Left hindlimb (tissue), 1 donor: ENCODE data around the gene CACFD1.

Experiments used
- DNase-seq: peaks from one replicate; pipeline ENCODE4 v3.0.0-alpha.2; 2018

The CACFD1 gene

DNA sequence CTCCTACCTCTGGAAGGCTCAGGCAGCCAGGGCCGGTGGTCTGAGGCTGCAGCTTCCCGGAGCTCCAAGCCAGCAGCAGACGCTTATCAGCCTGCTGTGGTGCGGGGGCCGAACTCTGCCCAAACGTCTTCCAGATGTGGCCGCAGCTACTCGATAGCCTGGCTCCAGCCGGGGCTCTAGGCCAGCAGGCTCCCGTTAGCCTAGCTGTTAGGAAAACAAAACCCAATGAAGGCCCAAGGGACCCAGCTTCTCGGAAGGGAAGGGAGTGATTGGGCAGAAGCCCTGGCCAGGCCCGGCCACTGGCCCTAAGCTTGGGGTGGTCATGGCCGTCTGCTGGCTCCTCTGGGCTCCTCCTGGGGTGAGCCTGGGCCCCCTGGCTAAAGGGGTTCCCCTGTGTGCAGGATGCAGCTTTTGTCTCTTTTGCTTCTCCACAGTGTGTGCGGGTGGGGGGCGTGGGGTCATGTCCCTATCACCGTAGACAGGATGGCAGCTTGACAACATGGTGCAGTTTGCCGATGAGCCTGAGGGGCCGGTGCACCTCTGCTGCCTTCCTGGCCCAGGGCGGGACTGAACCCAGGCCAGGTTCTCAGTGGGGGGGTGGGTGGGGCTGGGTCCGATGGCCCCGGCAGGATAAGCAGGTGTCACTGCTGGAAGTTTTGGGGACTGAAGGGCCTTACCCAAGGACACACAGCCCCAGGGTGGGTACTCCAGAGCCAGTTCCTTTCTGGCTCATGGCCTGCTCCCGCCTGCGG, 46.3 kb downstream of the CACFD1 start:
- peak; percentile 79 for DNase-seq

DNA sequence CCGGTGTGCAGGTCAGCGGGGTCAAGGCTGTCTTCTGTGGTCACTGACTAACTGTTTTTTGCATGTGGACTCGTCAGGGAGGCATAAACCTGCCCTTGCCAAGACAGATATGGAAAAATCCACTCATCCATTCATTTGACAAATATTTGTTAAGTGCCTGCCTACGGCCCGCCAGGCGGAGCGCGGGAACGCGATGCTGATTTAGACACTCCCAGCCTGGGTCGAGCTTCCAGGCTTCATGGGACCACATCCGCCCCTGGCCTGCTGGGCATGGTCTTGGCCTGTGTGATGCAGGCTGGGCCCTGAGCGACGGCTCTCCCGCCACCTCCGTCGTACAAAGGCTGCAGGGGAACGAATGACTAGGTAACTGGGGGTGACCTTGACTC, 46.9 kb downstream of the CACFD1 start:
- peak; percentile 71 for DNase-seq

DNA sequence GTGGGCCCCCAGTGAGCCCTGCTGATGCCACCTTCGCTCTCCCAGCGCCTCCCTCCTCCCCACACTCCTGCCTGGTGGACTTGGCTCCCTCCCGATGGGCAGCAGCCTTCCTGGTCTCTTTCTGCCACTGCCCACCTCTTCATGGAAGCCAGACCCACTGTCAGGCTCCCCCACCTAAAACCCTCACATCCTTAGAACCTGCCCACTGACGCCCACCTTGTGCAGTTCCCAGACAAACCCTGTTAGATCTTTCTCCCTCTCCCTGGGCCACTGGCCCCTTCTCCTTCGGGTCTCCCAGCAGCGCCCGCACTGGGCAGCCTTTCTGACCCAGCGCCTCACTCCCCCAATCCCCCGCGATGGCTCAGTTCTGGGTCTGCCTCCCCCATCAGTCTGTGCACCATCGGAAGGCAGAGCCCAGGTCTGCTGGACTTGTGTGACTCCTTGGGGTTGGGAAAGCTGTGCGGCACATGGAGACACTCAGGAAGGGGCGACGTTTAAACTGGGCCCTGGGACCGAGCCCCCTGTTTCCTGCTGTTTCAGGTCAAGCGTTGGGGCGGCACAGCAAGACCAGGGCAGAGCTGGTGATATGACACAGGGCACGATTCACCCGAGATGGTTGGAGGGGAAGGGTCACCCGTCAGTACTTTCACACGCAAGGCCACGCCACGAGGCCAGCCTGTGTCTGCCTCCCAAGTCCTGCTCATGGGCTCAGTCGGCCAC, 47.6 kb downstream of the CACFD1 start:
- DNase-seq = no peak

DNA sequence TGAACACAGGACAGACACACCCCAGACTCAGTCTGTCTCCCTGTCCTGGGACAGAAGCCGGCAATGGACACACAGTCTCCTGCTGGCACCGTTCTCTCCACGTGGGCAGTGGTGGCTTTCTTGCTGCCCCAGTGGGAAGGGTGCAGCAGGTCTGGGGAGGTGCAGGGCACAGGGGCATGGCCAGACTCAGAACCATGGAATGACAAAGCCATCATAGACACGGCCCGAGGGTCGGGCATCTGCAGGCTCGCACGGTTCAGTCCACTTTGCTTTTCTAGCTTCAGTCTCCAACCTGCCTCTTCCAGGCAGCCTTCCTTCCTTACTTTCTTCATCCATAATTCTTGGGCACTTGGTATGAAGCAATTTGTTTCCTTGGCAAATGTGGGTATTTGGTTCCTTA, 48.3 kb downstream of the CACFD1 start:
- no peak for DNase-seq

DNA sequence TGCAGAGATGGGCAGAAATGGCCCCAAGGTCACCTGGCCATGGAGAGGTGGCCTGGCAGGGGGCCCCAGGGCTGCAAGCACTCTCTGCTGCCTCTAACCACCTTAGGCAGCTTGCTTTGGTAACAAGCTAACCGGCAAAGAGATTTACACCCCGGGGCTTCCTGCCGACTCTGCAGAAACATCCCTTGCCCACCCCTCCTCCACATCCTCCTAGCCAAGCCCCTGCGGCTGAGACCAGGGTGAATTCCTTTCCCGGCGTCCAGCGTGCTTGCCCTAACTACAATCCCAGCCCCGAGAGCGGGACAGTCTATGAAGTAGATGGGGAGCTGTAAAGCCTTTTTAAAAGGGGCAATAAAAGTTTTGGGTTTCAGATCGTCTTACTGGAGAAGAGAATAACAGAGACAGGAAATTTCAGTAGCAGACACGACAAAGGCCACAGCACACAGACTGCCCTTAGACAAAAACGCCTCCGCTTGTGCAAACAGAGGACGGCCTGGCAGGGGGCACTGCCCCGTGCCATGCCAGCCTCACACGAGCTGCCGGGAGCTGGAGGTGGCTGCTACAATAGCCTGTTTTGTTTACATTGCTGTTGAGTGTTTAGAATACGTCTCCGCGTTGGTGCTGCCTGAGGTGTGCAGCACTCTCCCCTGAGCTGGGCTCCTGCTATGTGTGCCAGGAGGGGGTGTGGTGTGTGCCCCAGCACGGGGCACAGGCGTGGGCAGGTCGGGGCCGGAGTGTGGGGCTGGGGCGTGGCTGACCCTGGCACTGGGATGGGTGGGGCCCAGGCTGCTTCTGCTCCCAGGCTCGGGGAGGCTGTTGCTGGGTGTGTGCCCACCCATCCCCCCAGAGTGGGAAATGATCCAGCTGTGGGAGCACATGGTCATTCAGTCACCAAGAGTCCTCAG, 49.7 kb downstream of the CACFD1 start:
- DNase-seq = peak; percentile 78

DNA sequence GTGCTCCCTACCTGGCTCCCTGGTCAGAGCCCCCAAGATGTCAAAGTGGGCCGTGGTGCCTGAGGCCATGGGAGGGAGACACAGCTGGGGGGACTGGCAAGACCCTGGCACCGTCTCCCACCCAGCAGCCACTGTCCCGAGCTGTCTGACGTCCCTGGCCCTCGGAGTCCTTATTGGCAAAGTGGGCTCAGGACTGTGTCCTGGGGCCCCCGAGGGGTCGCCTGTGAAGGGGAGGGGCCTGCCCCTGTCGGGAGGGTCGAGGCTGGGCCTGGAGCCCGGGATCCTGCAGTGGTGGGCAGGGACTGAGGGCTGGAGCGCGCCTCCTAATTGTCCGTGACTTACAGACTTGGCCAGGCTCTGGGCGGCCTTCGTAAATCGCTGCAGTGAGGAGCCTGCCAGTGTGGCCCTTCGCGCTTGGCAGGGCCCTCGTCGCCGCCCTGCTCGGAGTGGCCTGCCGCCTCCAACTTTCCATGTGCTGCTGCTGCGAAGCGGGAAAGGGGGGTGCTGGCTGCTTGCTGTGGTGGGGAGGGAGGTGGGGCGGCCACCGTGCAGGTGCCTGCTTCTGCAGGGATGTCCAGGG, 51.2 kb downstream of the CACFD1 start:
- no peak for DNase-seq

DNA sequence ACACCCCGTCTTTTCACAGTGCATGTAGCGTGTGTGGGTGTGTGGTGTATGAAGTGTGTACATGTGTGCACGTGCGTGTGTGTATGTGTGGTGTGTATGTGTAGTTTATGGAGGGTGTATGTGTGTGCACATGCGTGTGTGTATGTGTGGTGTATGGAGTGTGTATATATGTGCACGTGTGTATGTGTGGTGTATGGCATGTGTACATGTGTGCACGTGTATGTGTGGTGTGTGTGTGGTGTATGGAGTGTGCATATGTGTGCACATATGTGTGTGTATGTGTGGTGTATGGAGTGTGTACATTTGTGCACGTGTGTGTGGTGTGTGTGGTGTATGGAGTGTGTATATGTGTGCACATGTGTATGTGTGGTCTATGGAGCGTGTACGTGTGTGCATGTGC, 51.8 kb downstream of the CACFD1 start:
- no peak for DNase-seq

DNA sequence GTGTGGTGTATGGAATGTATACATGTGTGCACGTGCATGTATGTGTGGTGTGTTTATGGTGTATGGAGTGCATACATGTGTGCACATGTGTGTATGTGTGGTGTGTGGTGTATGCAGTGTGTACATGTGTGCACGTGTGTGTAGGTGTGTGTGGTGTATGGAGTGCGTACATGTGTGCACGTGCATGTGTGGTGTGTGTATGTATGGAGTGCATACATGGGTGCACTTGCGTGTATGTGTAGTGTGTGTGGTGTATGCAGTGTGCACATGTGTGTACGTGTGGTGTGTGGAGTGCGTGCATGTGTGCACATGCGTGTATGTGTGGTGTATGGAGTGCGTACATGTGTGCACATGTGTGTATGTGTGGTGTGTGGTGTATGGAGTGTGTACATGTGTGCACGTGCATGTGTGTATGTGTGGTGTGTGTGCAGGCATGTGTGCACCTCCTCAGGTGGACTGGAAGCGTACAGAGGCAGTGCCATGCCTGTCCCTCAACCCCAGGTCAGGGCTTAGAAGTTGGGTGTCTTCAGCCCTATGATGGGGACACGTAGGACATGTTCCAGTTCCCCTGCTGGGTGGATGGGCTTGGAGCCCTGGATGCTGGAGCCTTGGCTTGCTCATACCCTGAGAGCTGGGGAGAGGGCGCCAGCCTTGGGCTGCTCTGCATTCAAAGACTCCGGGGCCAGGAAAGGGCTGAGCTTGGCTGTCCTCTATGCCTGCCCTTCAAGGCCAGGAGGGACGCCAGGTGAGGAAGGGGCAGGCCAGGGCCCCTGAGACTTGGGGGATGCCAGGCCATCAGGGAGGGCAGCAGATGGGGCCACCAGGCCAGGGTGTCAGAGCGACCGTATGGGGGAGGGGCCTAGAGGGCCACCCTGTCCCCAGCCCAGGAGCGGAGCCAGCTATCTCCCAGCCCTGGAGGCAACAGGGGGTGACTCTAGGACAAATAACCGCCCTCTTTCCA, 52.8 kb downstream of the CACFD1 start:
- no peak for DNase-seq

DNA sequence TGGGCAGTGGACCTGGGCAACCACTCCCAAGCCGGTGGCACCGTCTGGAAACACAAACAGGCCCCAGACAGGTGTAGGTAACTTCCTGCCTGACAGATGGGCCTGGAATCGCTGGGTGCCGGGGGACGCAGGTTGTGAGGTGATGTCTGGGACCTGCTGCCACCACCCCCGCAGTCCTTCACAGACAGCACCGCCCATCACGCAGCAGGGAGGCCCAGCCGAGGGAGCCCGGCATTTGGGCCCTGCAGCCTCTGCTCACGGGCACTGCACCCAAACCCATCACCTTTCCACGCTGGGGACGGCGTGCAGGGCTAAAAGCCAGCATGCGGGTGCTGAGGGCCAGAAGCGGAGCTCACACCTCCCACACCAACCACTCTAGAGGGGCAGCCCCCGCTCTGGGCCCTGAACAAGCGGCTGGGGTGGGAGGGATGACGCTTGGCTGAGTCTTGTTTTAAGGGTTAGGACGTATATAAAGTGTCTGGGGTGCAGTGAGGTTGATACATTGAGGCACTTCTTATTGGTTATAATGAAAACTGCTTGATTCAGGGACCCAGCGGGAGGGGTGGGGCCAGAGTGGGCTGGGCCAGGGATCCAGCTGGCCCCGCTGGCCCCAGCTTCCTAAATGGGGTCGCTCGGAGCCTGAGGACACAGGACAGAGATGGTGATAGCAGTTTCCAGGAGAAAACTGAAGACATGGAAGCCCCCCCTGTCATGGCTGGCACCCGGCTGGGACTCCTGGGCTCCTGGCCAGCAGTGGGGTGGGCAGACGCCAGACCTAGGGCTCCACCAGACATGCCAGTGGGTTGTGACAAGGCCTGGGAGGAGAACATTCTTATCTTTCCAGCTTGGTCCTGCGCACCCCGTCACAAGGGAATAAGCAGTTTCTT, 53.7 kb downstream of the CACFD1 start:
- no peak for DNase-seq

DNA sequence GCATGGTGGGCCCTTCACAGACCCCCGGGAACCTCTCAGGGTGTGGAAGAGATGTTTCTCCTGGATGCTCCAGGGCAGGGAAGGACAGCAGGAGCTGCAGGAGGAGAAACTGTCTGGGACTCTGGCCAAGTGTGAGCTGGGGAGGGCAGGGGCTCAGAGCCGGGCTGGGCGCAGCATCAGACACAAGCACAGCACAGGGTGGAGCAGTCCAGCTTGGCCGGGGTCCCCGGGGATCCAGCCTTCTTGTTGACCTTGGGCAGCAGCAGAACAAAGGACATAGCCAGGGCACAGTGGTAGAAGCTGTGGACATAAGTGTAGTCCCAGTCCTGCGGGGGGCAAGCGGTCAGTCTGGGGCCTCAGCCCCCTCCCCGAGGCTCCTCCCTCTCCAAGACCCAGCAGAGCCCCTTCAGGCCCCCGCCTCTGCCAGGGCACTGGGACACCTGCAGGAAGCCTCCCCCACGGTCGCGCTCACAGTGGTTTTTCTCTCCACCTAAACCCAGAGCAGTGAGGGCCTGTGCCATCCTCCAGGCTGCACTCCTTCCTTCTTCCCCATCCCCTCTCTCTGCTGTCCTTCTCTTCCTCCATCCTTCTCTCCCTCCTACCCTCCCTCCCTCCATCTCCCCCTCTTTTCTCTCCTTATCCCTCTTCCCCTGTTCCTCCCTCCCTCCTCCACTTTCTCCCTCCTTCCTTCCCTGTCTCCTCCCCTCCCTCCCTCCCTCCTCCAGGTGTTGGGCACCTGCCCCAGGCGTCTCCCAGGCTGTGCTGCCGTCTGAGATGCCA, 54.9 kb downstream of the CACFD1 start:
- DNase-seq = peak; percentile 74

DNA sequence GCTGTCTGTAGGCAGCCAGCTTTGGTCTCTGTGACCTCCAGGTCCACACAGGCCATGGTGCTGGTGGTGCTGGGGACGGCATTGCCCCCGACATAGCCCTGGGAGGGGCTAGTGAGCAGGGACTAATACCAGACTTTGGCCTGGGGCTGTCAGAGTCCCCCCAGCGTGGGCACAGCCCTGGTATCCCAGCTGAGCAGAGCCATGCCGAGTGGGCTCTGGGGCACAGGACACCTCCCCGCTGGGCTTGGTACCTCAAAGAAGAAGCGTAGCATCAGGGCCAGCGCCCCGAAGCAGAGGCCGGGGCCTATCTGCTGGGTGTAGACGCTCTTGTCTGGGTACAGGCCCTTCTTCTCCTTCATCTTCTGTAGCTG, 55.4 kb downstream of the CACFD1 start:
- DNase-seq = no peak

DNA sequence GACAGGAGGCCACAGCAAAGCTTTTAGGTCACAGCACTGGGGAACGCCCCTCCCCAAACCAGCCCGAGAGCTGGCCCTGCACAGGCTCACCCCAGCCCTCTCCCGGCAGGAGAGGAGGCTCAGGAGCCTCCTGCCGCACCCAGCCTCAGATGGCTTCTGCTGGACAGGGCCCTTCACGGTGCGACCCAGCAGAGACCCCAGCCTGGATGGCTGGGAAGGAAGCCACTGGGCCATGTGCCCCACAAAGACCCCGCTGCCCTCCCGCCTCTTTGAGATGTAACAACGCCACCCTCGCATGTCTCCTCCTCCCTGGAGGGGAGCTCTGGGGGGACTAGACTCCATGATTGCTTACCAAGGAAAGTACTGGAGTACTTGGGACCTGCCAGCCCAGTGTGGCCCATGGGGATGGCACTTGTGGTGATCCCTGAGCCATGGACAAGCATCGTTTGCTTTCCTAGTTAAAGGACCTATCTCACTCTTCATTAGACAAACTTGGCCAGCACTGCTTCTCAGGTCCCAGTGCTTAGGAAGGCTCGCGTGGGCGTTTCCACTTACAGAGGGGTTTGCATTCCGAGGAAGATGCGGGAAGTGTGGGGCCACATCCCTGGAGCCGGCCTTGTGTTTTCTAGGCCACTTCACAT, 56.0 kb downstream of the CACFD1 start:
- DNase-seq = no peak

DNA sequence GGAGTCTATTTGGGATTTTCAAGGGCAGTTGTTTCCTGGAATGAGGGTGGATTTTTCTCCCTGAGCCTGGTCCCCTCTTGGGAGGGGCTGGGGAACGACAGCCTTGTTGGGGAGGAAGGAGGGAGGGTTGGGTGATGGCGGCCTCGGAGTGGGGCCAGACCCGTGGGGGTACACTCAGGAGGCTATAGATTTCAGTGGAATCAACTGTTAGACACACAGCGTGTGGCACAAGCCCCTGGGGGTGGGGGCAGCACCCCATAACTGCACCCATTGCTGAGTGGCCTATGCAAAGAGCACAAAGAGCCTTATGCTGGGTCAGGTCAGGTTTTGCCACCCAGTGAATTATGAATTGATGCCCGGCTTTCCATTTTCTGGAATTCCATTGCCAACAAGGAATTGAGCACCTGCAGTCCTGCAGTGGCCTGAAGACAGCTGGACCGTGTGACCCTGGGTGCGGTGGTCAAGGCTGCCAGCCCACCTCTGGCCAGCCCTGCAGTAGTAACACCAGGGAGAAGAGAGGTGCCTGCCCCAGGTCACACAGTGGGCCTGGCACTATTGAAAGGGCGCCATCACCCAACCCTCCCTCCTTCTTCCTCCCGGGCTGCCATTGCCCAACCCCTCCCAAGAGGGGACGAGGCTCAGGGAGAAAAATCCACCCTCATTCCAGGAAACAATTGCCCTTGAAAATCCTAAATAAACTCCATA, 56.6 kb downstream of the CACFD1 start:
- DNase-seq = no peak

DNA sequence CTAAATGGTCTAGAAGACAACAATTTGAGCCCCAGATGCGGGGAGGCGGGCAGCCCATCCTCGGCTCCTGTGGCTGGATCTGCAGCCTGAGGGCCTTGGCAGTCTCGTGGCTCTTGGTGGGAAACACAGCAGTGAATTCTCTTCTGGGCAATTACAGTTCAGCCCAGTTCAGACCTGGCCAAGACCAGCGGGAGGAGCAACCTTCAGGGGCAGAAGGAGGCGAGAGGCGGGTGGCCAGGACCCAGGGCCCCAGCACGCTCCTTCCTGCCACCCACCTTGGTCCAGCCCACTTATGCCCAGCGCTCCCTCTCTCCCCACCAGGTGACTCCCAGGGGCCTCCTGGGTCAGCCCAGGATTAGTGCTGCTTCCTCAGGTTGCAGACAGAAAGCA, 57.2 kb downstream of the CACFD1 start:
- no peak for DNase-seq

DNA sequence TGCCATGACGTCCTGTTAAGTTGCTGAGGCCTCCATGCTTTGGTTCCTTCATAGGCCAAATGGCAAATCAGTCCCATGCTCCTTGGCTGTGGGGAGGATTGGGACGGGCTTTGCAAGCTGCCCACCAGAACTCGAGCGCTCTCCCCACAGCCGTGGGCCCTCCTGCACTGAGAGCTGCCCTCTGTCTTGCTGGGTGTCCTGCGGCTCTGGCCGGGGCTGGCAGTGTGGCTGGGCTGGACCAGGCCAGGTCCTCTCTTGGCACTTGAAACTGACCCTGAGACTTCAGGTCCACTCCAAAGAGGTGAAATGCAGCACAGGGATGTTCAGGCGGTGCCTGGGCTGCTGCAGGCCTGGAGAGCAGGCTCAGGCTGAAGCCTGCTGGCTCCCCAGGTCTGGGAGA, 57.9 kb downstream of the CACFD1 start:
- DNase-seq = no peak

DNA sequence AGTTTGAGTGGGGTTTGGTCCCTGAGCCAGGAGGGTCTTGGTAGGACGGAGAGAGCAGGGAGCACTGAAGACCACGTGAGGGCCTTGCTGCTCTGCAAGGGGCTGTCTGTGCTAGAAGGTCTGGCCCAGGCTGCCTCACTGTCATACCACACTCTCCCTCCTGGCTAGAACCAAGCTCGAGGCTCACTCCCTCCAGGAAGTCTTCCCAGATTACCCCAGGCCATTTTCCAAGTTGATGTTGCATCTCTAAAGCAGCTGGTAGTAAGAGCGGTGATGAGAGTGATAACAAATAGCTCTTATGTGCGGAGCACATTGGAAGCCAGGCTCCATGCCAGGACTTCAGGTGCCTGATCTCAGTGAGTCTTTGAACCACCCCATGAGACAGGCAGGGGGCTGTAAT, 58.4 kb downstream of the CACFD1 start:
- no peak for DNase-seq

DNA sequence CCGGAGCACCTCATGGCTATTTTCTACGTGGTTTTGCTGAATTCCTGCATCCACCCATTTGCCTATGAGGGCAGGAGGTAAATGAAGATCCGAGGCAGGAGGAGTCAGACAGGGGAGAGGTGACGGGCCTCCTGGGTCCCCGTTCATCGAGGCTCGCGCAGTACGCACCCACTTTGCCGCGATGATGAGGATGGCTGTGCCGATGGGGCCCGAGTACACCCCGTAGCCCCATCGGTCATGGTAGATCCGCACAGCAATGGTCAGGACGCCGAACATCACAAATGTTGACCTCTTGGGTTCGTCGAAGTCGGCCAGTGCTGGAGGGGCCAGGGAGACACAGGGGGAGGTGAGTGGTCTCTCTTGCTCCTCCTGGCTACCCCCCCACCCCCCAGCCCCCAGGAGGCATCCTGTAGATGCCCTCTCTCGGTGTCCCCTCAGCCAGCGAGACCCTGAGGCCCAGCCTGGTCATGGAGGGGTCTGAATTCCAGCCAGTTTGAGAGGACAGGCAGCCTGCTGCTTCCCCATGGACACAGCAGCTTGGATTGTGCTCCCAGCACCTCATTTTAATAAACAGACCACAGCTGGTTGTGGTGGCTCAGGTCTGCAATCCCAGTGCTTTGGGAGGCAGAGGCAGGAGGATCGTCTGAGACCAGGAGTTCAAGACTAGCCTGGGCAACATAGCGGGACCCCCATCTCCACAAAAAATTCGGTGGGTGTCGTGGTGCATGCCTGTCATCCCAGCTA, 59.1 kb downstream of the CACFD1 start:
- DNase-seq = no peak

DNA sequence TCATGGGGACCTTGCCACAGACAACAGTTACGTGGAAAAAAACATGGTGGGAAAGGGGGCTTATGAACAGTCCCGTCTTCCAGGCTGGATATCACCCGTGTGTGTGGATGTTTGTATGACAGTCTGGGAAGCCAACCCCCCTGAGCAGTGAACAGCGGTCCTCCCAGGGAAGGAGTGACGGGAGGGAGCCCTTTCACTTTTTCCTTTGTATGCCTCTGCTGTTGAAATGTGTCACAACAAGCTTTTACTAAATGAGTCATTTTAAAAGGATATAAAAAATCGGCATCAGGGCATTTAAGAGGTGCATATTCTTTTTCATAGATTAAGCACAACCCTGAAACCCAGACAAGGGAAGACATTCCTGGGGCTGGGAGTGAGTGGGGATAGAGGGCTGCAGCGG, 59.9 kb downstream of the CACFD1 start:
- no peak for DNase-seq
